GM19025 (cell line): Measurements from ENCODE around the gene RBSN.

ENCODE experiments used
- ATAC-seq: cut with Tn5 transposase; IDR thresholded peaks from one replicate; pipeline ENCODE4 v1.9.1; 2021; ENCODE audit warnings: mild to moderate bottlenecking, low read depth, moderate library complexity; ENCODE audit not compliant: unreplicated experiment

Gene RBSN

DNA sequence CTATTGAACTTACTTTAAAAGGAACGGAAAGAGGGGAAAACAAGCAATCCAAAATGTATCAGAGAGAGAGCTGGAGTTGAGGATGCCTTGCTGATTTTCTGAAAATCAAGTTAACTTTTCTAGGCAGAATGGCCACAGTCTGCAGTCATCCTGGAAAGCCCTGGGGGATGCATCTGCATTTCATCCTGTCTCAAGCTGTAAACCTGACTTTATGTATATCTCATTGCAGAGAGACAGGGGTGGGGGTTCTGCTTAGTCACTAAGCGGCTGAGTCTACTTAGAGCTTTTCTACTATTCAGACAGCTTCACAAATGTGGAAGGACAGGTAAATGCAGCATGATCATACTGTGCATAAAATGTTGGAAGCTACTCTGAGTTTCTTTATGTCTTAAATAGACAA, 75.2 kb downstream of the RBSN start:
- no peak for ATAC-seq

GRCh38 chr3:15023249-15023648, 75.7 kb downstream of the RBSN start:
- no peak for ATAC-seq
